NCI-H1092 (cell line): ENCODE results near the gene RTN4.

Source experiments
- DNase-seq: peaks from one replicate; lab custom pipeline; 2025; lab: John Stamatoyannopoulos, UW

RTN4 gene

DNA sequence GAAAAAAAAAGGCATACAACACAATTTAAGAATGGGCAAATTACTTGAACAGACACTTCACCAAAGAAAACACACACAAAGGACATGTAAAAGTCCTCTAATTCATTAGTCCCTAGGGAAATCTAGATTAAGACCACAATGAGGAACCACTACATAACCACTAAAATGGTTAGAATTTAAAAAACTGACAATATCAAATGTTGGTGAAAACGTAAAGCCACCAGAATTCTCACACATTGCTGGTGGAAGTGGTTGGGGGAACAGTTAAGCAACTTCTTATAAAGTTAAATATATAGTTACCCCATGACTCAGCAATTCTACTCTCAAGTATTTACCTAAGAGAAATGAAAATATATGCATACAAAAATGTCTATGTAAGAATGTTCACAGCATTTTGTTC is 11.8 kb downstream of the RTN4 start:
- DNase-seq = no peak

DNA sequence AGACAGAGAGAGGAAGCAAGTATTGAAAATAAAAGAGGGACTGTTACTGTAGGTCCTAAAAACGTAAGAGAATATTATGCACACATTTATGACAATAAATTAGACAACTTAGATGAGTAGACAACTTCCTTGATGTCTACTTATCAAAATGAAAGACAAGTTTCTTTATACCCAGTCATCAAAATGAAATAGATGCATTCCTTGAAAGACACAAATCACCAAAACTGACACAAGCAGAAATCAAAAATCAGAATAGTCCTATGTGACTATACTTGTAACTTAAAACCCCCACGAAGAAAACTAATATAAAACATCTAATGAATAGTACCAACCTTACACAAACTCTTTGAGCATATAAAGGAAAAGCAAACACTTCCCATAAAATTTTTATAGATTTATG is 14.5 kb downstream of the RTN4 start:
- DNase-seq = no peak

DNA sequence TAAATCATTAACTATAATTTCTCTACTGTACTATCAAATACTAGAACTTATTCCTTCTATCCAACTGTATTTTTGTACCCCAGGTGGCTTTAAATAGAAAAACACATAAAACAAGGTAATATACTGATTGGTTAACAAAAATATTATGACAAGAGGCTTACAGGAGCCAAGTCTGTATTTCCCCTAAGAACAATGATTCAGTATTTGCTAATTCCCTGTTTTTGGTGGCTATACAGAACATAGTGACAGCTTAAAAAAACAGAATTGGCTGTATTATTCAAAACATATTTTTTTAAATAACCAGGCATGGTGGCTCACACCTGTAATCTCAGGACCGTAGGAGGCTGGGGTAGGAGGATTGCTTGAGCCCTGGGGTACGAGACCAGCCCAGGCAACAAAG is 16.3 kb downstream of the RTN4 start:
- no peak for DNase-seq

DNA sequence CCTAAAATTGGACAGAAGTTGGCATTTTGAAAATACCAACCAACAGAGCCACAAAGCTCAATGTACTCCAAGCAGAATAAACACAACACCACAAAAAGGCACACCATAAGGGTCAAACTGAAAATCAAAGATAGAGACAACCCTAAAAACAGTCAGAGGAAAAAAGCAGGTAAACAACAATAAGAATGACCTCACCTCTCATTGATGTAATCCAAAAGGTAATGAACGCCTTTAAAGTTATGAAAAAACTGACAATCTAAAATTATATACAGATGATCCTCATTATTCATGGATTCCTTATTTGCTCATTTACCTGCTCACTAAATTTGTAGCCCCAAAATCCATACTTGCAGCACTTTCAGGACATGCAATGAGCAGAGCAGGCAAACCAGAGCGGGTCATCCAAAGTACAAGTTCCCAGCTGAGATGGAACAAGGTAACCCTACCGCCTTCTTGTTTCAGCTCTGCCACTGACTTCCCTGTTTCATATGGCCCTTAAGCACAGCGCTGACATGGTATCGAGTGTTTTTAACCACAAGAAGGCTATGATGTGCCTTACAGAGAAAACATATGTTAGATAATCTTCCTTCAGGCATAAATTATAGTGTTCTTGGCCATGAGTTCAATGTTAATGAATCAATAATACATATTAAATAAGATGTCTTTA is 17.0 kb downstream of the RTN4 start:
- no peak for DNase-seq

DNA sequence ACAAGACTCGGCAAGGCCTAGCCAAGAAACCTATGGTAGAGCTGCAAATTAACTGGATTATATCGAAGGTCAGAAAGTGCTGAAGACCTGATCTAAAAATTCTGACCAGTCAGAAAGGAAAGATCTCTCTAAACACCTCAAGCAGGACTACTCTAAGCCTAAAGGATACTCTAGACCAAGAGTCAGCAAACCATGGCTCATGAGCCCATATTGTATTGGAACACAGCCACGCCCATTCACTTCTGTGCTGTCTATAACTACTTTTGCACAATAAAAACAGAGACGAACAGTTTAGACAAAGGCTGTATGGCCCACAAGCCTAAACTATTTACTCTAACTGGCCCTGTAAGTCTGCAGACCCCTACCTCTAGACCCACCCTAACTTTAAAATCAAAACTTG is 18.7 kb downstream of the RTN4 start:
- DNase-seq = no peak

- DNase-seq = no peak
Measured at GRCh38 chr2:55030766-55031165, 19.5 kb downstream of the RTN4 start.

DNA sequence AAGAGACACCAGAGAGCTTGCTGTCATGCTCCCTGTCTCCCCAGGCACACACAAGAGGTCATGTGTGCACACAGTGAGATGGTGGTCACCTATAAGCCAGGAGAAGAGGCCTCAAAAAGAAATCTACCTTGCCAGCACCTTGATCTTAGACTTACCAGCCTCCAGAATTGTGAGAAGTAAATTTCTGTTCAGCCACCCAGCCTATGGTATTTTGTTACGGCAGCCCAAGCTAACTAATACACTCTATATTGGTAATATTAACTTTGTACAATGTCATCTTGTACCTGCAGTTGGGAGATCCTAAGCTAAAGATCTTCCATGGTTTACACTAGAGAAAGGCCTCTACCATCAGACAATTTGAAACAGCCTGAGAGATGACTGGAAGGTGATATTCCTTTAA is 21.2 kb downstream of the RTN4 start:
- no peak for DNase-seq

GRCh38 chr2:55027226-55027625 is 23.0 kb downstream of the RTN4 start:
- no peak for DNase-seq

DNA sequence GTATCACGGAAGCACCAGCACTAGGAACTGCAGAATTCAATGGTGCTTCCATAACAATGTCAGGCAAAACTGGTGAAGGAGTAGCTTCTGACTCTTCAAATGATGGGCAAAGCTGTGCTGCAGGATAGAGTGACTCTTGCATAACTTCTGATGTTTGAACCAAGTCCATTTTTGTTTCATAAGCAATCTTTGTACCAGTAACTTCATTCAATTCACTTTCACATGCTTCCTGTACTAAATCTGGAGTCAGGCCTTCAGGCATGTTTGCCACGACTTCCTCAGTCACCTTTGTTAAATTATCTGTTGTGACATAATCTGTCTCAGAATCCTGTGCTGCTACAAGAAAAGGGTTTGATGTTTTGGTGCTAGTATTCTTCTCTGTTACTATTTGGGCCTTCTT is 24.0 kb downstream of the RTN4 start:
- no peak for DNase-seq

GRCh38 chr2:55025627-55026026 is 24.6 kb downstream of the RTN4 start:
- DNase-seq = no peak

DNA sequence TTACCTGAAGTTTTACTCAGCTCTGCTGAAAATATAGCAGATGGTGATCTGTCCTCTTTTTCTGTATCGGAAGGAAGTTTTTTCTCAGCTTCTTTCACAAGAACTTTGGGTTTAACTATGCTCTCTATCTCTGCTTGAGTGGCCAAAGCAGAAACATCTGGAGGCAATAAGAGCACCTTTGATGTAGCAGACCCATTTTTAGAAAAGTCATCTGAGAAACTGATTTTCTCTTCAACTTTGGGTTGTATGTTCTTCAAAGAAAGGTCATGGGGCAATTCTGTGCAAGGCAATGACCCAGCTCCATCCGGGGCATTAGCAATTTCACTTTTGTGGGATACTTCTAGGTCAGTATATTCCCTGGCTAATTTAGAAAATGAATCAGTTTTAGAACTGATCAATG is 25.2 kb downstream of the RTN4 start:
- DNase-seq = no peak

DNA sequence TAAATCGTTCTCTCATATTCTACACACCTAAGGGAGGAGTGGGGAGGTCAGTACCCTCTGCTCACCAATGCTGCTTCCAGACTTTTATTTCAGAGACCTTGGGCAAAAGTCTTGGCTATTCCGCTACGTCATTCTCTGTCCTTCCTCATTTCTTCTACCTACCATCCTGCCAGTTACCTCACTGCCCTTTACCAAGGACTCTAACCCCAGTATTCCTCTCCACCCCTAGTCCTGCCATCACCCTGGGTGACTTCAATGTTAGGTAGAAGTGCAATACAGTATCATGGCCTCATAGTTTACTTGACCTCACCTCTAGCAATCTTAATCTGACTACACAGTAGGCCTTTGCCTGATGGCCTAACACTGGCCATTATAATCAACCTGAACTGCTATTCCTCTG is 27.8 kb downstream of the RTN4 start:
- DNase-seq = no peak

DNA sequence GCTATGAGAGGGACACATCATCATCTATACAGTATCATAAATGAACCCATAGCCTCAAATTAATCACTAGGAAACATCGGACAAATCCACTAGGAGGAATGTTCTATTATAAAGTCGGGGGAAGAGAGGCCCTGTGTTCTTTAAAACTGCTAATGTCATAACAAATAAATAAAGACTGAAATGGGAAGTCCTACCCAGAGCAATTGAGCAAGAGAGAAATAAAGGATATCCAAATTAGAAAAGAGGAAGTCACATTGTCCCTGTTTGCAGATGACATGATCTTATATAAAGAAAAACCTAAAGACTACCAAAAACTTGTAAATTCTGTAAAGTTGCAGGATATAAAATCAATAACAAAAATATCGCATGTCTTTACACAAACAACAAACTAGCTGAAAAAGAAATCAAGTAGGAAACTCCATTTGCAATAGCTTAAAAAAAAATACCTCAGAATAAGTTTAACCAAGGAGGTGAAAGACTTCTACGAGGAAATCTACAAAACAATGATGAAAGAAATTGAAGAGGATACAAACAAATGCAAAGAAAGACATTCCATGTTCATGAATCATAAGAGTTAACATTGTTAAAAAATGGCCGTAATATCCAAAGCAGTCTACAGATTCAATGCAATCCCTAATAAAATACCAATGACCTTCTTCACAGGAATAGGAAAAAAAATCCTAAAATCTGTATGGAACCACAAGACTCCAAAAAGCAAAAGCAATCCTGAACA is 30.6 kb downstream of the RTN4 start:
- DNase-seq = no peak

GRCh38 chr2:55018619-55019018 is 31.6 kb downstream of the RTN4 start:
- no peak for DNase-seq

DNA sequence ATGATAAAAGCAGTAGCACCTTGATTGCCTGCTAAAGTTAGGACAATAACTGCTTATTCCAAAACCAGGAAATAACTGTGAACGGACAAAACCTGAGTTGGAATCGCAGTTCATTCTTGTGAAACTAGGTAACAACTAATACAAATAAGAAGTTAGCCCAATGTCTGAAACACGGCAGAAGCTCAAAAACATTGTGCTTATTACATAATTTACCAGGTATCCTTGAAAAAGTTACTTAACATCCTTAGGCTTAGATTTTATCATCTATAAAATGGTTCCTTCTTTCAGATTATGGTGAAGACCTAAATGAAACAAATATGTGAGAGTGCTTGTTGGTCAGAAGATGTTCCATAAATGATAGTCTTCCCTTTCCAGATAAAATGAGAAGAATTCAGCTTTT is 32.4 kb downstream of the RTN4 start:
- DNase-seq = no peak

GRCh38 chr2:55017428-55017827 is 32.8 kb downstream of the RTN4 start:
- DNase-seq = no peak

GRCh38 chr2:55014962-55015939 is 35.0 kb downstream of the RTN4 start:
- no peak for DNase-seq

- no peak for DNase-seq
Measured at GRCh38 chr2:55013936-55014335, 36.3 kb downstream of the RTN4 start.

DNA sequence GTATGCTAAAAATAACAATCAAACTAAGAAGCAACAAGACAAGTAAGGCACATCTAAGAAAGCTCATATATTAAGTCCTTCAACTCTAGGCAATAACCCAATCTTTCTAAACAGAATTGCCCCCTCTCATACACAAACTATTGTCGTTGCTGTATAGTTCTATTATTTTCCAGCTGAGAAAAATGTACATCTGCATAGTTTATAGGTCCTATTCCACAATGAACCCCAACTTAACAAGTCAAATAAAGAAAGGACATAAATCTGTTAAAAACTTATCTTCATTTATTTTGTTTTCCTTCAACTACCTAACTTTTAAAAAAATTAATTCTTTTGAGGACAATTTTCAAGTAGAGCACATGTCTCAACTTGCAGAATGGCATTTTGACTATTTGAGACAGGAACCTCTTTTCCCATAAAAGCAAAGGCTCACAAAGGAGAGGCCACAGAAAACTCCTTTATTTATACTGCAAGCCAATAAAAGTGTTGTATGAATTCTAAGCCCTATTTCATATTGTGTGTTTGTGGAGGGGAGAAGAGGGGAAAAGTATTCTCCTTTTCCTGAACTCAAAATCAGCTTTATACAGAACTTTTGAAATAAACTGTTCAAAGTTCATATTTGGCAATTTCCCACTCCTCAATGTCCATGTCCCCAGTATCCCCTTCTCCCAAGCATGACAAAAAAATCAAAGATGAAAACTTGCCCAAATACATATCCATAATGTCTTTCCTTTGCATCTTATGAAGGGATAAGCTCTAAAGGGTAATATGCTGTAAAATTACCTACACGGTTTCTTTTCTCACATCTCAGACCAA is 37.4 kb downstream of the RTN4 start:
- DNase-seq = no peak

GRCh38 chr2:55011831-55012671 is 38.2 kb downstream of the RTN4 start:
- DNase-seq = no peak

- no peak for DNase-seq
Measured at GRCh38 chr2:55010915-55011314, 39.3 kb downstream of the RTN4 start.
